HL-60 (cell line): Measurements from ENCODE around the gene SELP.

Source experiments
- POLR2AphosphoS5 ChIP-seq: IDR thresholded peaks from 2 replicates; pipeline ENCODE4 v1.6.1; 2012; ENCODE audit warnings: low read depth
- TF ChIP-seq, protein P1 (sequence below): IDR thresholded peaks from one replicate; pipeline ENCODE4 v1.5.1; 2011; ENCODE audit warnings: low read length, control low read depth, inconsistent platforms; ENCODE audit not compliant: insufficient read depth

DNA sequence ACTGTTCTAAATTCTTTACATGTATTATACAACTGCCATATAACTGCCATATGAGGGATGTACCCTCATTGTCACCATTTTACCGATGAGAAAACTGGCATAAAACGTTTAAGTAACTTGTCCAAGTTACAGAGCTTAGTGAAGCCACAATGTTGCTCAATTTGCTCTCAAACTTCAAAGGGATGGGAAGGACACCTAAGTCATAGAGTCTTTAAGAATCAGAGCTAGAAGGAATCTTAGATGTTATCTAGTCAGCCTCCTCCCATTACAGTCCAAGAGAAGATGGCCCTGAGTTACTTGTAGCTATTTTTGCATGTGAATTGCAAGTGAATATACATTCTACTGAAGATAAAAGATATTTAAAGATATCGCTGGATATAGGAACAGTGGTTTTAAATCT is 49.8 kb upstream of the SELP start:
- TF ChIP-seq, protein P1, sequence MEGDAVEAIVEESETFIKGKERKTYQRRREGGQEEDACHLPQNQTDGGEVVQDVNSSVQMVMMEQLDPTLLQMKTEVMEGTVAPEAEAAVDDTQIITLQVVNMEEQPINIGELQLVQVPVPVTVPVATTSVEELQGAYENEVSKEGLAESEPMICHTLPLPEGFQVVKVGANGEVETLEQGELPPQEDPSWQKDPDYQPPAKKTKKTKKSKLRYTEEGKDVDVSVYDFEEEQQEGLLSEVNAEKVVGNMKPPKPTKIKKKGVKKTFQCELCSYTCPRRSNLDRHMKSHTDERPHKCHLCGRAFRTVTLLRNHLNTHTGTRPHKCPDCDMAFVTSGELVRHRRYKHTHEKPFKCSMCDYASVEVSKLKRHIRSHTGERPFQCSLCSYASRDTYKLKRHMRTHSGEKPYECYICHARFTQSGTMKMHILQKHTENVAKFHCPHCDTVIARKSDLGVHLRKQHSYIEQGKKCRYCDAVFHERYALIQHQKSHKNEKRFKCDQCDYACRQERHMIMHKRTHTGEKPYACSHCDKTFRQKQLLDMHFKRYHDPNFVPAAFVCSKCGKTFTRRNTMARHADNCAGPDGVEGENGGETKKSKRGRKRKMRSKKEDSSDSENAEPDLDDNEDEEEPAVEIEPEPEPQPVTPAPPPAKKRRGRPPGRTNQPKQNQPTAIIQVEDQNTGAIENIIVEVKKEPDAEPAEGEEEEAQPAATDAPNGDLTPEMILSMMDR: no peak
- no peak for TF ChIP-seq POLR2AphosphoS5
